Testis (tissue), 3 donors: ENCODE results near the gene FOXP4. TPM values are rescaled to one million over a fixed set of nuclear protein-coding genes. Genes with fewer than 3 reads are reported as not detected.

ENCODE experiments used
- DNase-seq: peaks from one replicate; pipeline ENCODE4 v3.0.0-alpha.2; 2019
- H3K27ac ChIP-seq, 2 donors: fragments of 200-600 bp; sonication (generic); one replicate each; pipeline ENCODE4 v1.5.1; 2019
- H3K27me3 ChIP-seq: fragments of 200-600 bp; sonication (generic); one replicate; pipeline ENCODE4 v1.5.1; 2019
- H3K36me3 ChIP-seq: fragments of 200-600 bp; sonication (generic); one replicate; pipeline ENCODE4 v1.5.1; 2017; ENCODE audit warnings: low read depth; ENCODE audit errors: missing control alignments
- H3K4me1 ChIP-seq: fragments of 200-600 bp; sonication (generic); one replicate; pipeline ENCODE4 v1.5.1; 2019
- H3K4me3 ChIP-seq, 2 donors: fragments of 200-600 bp; sonication (generic); one replicate each; pipeline ENCODE4 v1.5.1; 2017 to 2019
- H3K9me3 ChIP-seq: fragments of 200-600 bp; sonication (generic); one replicate; pipeline ENCODE4 v1.5.1; 2017
- POLR2A ChIP-seq: fragments of 450-650 bp; IDR thresholded peaks from one replicate; pipeline ENCODE4 v1.6.1; 2017; ENCODE audit warnings: antibody characterized with exemption, mild to moderate bottlenecking, moderate library complexity
- WGBS, 2 donors: methylation state at CpG; one replicate each; pipeline ENCODE4 v1.1.5; 2018; 5-methylcytosine and 5-hydroxymethylcytosine counted together
- intact Hi-C: fragments of 100-400 bp; cut with DNase I; formaldehyde crosslinking; loops from one replicate; pipeline ENCODE4 v1.15.1; 2023; ENCODE audit warnings: low total_unique reads
- polyA plus RNA-seq: library from polyadenylated mRNA; stranded (reverse); fragments of 350-450 nt; fragmentation: Illumina TruSeq; extraction: RNeasy Lipid Tissue Mini Kit (QIAGEN cat#74804); gene quantifications from one replicate; pipeline ENCODE4 v1.2.3, GENCODE V29; 2014; ENCODE audit warnings: low read depth, low replicate concordance; ENCODE audit not compliant: insufficient read depth
- total RNA-seq, 2 donors: library from RNA; depleted of rRNA; stranded (reverse); fragments of >200 nt; gene quantifications; one replicate each; pipeline ENCODE4 v1.2.3, GENCODE V29; 2016
- TF ChIP-seq, protein P1 (sequence below), 3 experiments: fragments of 450-650 bp in 2 of 3; fragments of 200-600 bp in 1 of 3; sonication (generic) in 1 of 3; IDR thresholded peaks; one replicate each; pipeline ENCODE4 v1.5.1; 2016 to 2019; ENCODE audit warnings: antibody characterized with exemption in 3 of 3, mild to moderate bottlenecking in 2 of 3, moderate library complexity in 1 of 3

FOXP4 gene
- total and polyA plus RNA-seq, 3 donors from 2014 or later: 38.0 to 50.2 (median 39.7) TPM

DNA sequence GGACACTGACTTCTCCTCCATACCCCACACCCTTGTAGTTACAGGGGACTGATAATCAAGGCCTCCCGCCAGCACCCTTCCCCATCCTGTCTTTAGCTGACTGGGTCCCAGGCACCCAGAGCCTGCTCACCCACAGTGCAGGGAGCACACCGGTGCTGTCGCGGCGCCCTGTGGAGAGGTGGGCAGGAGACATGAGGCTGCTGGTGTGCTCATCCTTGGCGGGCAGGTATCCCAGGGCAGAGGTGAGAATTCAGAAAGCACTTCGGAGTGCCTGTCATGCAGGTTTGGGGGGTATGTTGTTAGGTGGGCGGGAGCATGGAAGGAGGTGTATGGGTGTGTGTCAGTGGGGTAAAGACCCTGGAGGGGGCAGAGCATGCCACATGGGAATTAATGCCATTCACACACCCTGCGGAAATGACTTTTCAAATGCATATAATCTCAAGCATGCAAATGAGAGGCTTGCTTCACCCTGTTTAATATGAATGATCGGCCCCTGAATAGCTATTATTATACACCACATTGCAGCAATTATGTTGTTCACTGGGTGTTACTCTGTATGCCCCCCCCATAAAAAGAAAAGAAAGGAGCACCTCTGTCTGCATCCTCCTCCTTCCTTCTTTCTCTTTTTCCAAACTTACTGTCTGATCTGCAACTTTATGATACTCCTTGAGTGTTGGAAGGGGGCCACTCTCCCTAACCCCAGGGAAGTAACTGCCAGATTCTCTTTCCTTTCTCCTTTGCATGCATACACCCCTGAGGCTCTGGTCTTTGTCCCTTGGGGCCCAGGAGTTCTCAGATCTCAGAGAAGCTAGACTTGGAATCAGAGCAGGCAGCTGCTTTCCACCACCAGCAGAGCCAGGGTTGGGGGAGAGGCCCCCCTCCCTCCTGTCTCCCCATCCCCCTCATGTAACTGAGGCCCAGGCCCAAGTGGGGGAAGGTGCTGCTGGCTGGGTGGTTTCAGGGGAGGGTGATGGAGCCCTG, 16.0 kb downstream of the FOXP4 start:
- no peaks in the 10 kb centered on the region for H3K27me3 ChIP-seq
- no peaks in the 10 kb centered on the region for H3K36me3 ChIP-seq
- no peak overlapping the region for H3K4me3 ChIP-seq
- H3K9me3 ChIP-seq: no peaks in the 10 kb centered on the region
- intact Hi-C loops: no loop called here
- no peak overlapping the region for H3K27ac ChIP-seq
- DNase-seq: no peak
- TF ChIP-seq POLR2A: no peak
- TF ChIP-seq, protein P1, sequence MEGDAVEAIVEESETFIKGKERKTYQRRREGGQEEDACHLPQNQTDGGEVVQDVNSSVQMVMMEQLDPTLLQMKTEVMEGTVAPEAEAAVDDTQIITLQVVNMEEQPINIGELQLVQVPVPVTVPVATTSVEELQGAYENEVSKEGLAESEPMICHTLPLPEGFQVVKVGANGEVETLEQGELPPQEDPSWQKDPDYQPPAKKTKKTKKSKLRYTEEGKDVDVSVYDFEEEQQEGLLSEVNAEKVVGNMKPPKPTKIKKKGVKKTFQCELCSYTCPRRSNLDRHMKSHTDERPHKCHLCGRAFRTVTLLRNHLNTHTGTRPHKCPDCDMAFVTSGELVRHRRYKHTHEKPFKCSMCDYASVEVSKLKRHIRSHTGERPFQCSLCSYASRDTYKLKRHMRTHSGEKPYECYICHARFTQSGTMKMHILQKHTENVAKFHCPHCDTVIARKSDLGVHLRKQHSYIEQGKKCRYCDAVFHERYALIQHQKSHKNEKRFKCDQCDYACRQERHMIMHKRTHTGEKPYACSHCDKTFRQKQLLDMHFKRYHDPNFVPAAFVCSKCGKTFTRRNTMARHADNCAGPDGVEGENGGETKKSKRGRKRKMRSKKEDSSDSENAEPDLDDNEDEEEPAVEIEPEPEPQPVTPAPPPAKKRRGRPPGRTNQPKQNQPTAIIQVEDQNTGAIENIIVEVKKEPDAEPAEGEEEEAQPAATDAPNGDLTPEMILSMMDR (IDR thresholded peaks at IDR 0.05): no peak
- H3K4me1 ChIP-seq: peaks cover 8% of the 10 kb centered on the region
- 93 to 94% methylated on average over 10 of the region's 10 CpGs for WGBS, 2 donors

DNA sequence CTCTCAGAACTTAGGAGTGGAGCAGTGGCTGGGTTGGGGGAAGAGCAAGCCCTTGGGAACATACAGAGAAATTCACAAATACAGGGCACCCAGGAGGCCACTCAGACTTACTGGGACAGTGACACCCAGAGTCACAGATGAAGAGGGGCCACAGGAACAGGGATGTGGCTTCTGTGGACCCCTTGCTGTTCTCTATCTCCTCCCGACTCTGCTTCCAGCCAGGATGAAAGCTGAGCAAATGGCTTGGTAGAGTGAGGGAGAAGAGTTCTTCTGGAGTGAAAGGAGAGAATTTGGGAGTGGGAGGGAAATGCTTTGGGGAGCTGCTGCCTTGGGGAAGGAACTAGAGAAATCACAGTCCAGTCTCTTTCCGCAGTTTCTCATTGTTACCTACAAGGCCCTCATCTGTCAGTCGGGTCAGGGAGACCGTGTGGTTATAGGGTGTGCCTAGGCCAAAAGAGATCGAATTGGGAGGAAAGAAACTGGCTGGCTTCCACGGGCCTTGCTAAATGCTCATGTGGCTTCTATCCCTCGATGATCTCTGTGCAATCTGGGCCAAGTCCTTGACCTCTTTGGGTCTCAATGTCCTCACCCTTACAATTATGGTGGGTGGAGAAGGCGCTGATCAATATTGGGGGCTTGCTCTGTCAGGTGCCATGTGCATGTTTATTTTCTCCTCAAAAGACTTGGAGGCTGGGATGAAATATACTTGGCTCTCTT, 17.0 kb downstream of the FOXP4 start:
- no peak for DNase-seq
- Histone ChIP-seq H3K9me3 (no peaks in the 10 kb centered on the region), H3K4me3 (no peak overlapping the region), H3K27ac (no peak overlapping the region), H3K27me3 (no peaks in the 10 kb centered on the region), H3K4me1 (peaks cover 8% of the 10 kb centered on the region), H3K36me3 (no peaks in the 10 kb centered on the region)
- intact Hi-C loops: no loop called here
- 67 to 79% methylated on average over 8 of the region's 8 CpGs for WGBS, 2 donors
- no peak for TF ChIP-seq POLR2A
- TF ChIP-seq, protein P1 (IDR thresholded peaks at IDR 0.05): no peak

DNA sequence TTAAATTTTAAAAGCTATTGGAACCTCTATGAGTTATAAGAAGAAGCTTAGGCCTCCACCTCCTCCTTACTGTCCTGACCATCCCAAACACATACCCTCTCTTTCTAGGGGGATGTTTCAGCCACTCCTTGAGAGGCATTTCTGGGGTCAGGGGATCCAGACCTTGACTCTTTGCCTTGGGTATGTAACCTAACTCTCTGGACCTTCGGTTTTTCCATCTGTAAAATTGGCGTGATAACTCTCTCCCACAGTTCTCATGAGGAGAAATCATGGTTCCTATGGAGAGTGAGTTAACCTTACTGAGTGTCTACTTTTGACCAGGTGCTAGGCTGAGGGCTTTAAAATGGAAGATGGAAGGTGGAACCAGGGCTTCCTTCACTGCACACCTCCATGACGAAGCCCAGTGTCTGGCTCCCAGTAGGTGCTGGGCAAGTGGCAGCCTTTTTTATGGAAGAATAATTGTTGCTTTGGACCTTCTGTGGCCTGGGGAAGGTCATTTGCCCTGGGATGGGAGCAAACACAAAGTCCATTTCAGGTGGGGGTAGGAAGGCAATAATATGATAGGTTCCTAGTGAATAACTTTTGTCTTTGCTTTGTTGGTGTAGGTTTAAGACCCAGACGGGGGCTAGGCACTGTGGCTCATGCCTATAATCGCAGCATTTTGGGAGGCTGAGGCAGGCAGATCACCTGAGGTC, 18.4 kb downstream of the FOXP4 start:
- H3K27ac ChIP-seq: no peak overlapping the region
- peaks cover 13% of the 10 kb centered on the region for H3K4me1 ChIP-seq
- DNase-seq: no peak
- H3K36me3 ChIP-seq: no peaks in the 10 kb centered on the region
- H3K4me3 ChIP-seq: no peak overlapping the region
- WGBS, 2 donors: 94 to 98% methylated on average over 5 of the region's 5 CpGs
- H3K27me3 ChIP-seq: no peaks in the 10 kb centered on the region
- TF ChIP-seq, protein P1 (IDR thresholded peaks at IDR 0.05): no peak
- no peak for TF ChIP-seq POLR2A
- H3K9me3 ChIP-seq: no peaks in the 10 kb centered on the region
- intact Hi-C loops: no loop called here

DNA sequence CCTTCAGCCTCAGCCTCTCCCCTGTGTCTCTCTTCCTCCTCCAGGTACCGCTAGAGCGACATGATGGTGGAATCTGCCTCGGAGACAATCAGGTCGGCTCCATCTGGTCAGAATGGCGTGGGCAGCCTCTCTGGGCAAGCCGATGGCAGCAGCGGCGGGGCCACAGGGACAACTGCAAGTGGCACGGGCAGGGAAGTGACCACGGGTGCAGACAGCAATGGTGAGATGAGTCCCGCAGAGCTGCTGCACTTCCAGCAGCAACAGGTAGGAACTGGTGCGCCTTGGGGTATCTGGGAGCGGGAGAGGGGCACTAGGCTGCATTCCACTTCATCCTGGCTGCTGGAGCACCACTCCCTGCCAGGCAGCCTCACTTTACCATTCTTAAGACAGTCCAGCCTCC, 19.5 kb downstream of the FOXP4 start:
- no peaks in the 10 kb centered on the region for H3K9me3 ChIP-seq
- H3K27ac ChIP-seq: no peak overlapping the region
- no peak for DNase-seq
- H3K4me3 ChIP-seq: no peak overlapping the region
- 98% methylated on average over 13 of the region's 13 CpGs; no CpG with 5 or more reads in 1 of the 2 donors for whole genome bisulfite sequencing, 2 donors
- intact Hi-C loops: no loop called here
- no peaks in the 10 kb centered on the region for H3K27me3 ChIP-seq
- TF ChIP-seq POLR2A: no peak
- TF ChIP-seq, protein P1 (IDR thresholded peaks at IDR 0.05): no peak
- no peaks in the 10 kb centered on the region for H3K36me3 ChIP-seq
- H3K4me1 ChIP-seq: peaks cover 13% of the 10 kb centered on the region
